GM19328 (cell line): ENCODE results near the gene TTLL3.

Experiments used
- ATAC-seq: cut with Tn5 transposase; IDR thresholded peaks from one replicate; pipeline ENCODE4 v1.9.1; 2021; ENCODE audit warnings: mild to moderate bottlenecking, moderate library complexity; ENCODE audit not compliant: unreplicated experiment

The TTLL3 gene

DNA sequence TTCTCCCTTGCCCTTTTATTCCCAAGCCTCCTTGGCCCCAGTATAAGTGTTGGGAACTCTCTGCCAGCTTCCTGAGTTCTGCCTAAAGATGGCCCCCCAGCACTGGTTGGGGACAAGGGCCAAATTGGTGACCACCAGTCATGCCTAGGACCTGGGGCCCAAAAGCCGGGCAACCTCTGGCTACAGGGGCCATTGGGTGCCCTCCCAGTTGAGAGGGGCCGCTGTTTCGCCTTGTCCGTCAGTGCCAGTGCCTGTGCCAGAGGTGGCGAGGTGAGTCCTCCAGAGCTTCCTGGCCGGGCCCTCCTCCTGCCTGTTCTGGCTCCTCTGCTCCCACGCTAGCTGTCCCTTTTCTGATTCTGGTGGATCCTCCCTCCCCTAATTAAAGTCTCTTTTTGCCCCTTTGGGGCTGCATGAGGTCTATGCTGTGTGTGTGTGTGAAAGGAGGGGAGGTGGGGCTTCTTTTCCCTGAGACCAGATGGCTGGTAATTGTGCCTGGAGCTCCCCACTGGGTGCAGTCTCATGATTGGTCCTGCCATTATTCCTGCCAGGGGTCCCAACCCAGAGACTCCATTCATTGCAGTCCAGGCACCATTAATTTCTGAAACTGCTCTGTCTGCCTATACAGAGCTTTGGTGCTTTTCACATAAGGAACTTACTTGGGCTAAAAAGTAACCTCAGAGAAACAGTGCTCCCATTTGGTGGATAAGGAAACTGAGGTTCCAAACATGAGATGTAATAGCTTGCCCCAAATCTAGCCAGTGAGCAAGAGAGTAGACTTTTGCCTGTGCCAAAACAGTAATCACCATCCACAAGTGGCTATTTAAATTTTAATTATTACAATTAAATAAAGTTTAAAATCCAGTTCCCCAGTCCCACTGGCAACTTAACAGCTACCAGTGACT is 3.1 kb upstream of the TTLL3 start:
- no peak for ATAC-seq

DNA sequence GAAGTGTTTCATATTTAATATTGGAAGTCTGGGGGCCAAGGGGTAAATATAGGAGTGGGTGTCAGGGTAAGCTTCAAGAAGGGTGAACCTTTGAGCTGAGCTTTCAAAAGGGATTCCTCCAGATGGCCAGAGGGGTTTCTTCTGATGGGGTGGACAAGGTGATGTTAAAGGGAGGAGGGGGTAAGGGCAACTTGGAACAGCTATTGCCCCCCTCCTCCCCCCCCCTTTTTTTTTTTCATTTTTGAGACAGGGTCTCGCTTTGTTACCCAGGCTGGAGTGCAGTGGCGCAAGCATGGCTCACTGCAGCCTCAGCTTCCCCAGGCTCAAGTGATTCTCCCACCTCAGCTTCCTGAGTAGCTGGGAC is 2.1 kb upstream of the TTLL3 start:
- ATAC-seq = no peak

DNA sequence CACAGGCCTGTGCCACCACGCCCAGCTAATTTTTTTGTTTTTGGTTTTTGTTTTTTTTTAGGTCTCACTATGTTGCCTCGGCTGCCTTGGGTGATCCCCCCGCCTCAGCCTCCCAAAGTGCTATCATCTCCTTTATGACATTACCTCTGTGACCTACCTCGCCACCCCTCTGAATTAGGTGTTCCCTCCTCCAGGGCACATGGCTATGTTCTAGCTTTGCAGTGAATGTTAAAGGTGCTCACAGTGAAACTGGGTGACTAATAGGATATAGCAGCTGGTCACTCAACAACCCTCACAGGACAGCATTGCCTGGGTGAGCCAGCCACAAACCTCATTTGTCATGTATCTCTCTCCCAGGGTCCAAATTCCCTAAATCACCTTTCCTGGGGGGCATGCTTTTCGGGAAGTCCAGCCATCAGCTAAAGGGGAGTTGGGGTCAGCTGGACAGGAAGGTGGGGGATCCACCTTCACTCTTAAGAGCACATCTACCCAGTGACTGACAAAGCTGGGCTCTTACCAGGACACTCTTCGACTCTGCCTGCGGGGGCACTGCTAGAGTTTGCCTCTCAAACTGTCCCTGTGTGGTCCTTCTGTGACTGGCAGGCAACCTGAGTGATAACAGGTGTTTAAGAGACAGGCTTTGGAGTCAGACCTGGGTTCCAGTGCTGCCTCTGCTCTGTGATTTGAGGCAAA is 1.6 kb upstream of the TTLL3 start:
- ATAC-seq = no peak

DNA sequence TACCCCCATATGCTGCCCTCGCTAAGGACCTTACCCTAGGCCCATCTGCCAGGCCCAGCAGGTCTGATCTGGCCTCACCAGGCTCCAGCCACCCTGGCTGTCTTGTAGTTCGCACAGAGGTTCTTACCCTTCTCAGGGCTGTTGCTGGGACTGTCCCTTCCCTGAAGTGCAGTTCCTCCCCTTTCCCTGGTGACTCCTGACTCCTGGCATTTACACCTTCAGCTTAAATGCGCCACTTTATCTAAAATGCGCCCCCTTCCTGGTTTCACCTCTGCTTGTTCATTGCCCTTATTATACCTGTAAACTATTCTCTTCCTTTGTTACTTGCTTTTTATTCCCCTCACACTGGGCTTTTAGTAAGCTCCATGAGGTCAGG is 835 bp upstream of the TTLL3 start:
- no peak for ATAC-seq

DNA sequence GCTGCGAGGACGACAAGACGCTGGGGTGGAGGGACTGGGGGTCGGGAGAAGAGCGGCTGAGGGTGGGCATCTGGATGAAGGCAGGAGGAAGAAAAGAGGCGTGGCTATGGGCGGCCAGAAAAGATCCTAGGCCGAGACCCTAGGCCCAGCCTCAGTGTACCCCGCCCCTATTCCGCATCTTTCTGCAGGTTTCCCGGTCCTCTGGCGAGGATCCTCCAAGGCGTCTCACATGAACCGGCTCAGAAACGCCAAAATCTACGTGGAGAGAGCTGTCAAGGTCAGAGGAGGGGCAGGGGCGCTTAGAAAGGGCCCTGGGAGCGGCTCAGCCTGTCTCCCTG is 340 bp downstream of the TTLL3 start:
- ATAC-seq = no peak

DNA sequence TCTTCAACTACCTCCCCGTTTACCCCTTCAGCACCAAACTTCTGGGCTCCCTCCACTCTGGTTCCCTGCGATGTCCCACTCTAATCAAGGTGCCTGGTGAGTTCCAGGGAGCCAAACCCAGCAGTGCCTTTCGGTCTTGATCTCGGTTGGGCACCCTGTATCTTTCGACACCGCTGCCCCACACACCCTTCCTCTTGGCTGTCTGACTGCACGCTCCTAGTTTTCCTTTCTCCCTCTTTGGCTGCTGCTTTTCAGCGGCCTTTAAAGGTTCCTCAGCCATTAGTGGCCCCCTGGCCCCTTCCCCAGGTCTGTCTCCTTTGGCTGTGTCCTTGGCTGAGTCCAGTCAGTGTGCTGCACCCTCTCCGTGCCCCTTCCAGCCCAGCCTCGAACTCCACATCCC is 784 bp downstream of the TTLL3 start:
- no peak for ATAC-seq

DNA sequence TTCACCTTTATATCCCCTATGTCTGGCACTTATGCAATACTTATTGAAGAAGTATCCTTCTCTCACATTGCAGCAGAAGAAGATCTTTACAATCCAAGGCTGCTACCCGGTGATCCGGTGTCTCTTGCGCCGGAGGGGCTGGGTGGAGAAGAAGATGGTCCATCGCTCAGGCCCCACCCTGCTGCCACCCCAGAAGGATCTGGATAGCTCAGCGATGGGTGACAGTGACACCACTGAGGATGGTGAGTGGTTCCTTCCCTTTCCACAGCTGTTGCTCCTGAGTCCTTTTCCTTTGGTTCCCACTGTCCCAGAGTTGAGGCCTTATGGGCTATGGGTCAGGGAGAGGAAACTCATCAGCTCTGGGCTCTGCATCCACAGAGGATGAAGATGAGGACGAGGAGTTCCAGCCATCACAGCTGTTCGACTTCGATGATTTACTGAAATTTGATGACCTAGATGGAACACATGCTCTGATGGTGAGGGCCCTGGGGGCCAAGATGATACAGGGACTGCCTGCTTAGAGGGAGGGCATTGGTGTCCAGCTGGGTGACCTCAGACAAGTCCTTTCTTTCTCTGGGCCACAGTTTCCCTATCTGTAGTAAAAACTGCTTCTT is 2.9 kb downstream of the TTLL3 start:
- ATAC-seq = no peak

DNA sequence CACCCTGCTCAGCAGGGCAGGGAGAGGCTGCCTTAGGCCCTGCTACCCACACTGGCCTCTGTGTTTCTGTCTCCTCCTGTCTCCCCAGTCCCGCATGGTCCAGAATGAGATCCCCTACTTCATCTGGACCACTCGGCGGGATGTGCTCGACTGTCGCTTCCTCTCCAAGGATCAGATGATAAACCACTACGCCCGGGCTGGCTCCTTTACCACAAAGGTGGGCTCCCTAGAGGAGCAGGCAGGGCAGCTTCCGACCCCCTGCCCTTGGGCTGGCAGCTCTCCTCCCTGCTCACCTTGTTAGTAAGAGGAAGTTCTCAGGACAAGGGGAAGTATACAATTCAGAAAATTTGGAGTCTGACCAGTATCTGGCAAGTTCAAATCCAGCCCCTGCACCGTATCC is 5.9 kb downstream of the TTLL3 start:
- no peak for ATAC-seq

DNA sequence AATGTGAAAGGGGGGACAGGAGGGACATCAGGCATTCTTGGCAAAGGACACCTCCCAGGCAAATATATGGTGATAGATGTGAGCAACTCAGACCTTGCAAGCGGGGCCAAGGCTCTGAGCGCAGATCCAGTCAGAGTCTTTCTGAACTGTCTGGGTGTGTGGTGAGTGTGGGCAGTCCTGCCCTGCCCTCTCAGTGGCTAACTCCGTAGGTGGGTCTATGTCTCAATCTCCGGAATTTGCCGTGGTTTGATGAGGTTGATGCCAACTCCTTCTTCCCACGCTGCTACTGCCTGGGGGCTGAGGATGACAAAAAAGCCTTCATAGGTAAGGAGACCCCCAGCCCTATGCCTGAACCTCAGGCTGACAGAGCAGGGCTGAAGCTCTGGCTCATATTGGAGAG is 7.4 kb downstream of the TTLL3 start:
- ATAC-seq = no peak

DNA sequence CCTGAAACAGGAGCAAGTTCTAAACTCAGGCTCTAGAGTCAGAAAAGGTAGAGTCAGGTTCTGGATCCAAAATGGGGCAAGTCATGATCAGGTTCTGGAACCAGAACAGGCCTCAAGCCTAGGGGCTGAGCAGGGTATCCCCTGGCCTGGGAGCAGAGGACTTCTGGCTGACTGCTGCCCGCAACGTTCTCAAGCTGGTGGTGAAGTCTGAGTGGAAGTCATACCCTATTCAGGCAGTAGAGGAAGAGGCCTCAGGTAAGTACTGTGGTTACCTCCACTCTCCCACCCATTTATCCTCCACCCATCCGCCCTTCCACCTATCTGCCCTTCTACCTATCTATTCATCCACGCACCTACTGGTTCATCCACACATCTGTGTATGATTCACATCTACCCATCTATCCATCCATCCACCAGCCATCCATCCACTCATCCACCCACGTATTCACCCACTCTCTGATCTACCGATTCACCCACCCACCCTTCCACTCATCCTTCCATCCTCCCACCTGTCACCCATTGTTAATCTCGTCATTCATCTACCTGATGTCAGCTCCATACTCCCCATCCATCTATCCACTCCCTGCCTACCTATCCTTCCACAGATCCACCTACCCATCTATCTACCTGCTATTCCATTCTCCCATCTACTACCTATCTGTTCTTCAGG is 8.7 kb downstream of the TTLL3 start:
- no peak for ATAC-seq

DNA sequence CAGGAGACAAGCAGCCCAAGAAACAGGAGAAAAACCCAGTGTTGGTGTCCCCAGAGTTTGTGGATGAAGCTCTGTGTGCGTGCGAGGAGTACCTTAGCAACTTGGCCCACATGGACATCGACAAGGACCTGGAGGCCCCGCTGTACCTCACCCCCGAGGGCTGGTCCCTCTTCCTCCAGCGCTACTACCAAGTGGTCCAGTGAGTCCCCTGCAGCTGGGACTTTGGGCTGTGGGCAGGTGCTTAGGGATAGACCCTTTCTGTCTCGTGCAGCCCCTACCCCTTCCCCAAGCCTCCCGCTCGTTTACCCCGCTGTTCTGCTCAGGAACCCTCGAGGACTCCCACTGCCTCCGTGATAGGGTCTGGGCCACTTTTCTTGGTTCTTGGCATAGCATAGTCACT is 10.5 kb downstream of the TTLL3 start:
- ATAC-seq = no peak

DNA sequence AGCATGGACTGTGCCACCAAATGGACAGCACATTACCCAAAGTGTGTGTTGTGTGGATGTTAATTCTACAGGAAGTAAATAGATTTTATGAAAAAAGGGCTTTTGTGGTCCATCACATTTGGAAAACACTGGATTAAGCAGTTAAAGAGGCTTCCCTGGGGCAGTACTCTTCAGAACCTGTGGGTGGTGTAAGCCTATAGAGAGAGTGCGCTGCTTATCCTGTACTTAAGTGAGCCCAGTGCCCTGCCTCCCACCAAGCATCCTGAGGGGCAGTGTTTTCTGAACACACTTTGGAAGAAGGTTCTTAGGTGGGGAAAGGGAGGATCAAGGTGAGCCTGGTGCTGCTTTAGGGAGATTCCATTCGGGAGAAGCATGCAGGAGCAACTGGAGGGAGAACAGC is 10.9 kb downstream of the TTLL3 start:
- no peak for ATAC-seq

DNA sequence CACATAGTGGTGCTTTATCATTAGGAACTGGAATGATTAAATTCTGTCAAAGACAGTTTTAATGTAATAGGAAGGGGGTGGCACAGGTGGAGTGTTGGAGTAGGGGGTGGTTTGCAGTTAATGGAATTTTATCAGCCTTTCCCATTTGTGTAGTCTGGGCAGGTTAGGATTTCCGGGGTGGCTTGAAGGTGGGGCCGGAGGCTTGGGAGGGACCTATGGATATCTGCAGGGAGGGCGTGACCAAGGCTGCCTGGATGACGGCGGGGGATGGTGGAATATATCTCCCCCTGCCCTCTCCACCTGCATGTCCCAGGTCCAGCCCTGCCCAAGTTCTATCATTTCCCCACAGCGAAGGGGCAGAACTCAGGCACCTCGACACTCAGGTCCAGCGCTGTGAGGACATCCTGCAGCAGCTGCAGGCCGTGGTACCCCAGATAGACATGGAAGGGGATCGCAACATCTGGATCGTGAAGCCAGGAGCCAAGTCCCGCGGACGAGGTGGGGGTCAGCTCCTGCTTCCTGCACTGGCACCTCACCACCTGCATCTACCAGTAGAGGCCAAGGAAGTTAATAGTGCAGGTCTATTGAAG is 15.5 kb downstream of the TTLL3 start:
- ATAC-seq = no peak

DNA sequence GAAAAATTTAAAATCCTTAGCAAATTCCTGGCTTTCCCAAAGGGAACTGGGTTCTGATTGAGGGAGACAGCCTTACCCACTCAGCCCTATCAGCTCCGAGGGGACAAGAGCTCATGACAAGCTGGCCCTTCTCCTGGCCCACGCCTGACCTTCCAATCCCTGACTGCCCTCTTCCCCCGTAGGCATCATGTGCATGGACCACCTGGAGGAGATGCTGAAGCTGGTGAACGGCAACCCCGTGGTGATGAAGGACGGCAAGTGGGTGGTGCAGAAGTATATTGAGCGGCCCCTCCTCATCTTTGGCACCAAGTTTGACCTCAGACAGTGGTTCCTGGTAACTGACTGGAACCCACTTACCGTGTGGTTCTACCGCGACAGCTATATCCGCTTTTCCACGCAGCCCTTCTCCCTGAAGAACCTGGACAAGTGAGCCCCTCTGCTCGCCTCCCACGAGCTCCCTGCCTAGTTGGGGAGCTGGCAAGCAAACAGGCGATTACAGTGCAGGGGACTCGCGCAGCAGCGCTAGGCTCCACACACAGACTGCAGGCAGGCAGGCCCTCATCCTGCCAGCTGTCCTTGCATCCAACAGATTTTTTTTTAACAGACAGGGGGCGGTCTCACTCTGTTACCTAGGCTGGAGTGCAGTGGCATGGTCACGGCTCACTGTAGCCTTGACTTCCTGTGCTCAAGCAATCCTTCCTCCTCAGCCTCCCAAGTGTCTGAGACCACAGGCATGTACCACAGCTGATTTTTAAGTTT is 16.9 kb downstream of the TTLL3 start:
- no peak for ATAC-seq

DNA sequence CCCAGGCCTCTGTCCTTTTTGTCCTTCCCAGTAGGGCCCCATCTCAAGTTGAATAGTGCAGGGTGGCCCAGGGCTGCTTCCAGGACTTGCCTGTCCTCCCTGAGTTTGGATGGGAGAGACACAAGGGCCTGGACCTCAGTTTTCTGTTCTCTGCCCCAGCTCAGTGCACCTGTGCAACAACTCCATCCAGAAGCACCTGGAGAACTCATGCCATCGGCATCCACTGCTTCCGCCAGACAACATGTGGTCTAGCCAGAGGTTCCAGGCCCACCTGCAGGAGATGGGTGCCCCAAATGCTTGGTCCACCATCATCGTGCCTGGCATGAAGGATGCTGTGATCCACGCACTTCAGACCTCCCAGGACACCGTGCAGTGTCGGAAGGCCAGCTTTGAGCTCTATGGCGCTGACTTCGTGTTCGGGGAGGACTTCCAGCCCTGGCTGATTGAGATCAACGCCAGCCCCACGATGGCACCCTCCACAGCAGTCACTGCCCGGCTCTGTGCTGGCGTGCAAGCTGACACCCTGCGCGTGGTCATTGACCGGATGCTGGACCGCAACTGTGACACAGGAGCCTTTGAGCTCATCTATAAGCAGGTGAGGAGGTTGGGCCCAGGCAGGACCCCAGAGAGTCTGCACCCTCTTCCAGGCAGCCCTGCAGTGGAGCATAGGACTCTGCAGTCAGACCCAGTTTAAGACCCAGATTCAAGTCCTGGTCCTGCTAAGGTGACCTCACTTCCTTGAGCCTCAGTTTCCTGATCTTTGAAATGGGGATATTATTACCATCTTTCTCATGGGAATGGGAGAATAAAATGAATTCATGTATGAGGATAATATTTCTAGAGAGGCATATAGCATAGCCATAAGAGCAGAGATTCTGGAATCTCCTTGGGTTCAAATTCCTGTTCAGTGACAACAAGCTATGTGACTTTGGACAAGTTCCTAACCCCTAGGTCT is 19.0 kb downstream of the TTLL3 start:
- no peak for ATAC-seq

DNA sequence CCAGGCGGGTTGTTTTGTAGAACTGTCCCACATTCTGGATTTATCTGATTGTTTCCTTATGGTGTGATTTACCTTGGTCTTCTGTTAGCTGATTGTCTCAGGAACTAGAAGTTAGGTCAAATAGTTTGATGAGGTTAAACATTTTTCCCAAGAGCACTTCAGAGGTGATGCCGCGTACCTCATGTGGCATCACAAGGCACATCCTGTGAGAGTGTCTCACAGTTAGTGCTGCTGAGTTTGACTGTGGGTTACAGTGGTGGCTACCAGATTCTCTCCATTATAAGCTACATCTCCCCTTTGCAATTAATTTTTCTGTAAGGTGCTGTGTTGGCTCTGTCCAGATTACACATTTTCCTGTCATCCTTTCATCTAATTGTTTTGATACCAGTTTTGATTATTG is 21.2 kb downstream of the TTLL3 start:
- no peak for ATAC-seq

DNA sequence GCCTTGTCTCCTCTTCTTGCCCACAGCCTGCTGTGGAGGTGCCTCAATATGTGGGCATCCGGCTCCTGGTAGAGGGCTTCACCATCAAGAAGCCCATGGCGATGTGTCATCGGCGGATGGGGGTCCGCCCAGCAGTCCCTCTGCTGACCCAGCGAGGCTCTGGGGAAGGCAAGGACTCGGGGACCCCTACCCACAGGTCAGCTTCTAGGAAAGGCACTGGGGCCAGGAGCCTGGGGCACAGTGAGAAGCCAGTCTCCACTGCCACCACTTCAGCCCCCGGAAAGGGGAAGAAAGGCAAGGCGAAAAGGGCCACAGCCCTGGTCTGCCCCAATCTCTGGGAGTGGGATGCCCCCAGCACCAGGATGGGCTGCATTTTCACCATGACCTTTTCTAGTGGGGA is 23.0 kb downstream of the TTLL3 start:
- no peak for ATAC-seq

DNA sequence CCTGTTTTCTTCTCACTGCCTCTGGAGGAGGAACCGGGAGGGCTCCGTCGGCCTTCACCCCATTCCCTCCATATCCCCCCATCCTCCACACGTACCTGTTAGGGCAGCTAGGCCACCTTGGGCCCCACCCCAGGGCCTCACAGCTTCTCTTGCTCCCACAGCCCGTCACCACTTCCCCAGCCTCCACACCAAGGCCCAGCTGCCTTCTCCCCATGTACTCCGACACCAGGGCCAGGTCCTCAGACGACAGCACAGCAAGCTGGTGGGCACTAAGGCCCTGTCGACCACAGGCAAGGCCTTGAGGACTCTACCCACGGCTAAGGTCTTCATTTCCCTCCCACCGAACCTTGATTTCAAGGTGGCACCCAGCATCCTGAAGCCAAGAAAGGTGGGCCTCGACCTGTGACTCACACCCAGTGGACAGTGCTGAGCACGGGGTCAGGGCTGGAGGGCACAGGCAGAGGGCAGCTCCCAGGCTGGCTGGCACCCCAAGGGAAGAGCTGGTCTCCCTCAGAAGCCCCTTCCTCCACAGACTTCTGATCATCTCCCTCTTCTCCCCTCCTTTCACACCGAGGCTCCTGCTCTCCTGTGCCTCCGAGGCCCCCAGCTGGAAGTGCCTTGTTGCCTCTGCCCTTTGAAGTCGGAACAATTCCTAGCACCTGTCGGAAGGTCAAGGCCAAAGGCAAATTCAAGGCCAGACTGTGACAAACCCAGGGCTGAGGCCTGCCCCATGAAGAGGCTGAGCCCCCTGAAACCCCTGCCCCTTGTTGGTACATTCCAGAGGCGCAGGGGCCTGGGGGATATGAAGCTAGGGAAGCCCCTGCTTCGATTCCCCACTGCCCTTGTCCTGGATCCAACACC is 24.7 kb downstream of the TTLL3 start:
- no peak for ATAC-seq
